ENCODE measurements around the gene ASTN2. TPM values are rescaled to one million over a fixed set of nuclear protein-coding genes. Genes with fewer than 3 reads are reported as not detected.

The ASTN2 gene
- polyA plus RNA-seq, 1 experiment = 12.8 TPM

DNA sequence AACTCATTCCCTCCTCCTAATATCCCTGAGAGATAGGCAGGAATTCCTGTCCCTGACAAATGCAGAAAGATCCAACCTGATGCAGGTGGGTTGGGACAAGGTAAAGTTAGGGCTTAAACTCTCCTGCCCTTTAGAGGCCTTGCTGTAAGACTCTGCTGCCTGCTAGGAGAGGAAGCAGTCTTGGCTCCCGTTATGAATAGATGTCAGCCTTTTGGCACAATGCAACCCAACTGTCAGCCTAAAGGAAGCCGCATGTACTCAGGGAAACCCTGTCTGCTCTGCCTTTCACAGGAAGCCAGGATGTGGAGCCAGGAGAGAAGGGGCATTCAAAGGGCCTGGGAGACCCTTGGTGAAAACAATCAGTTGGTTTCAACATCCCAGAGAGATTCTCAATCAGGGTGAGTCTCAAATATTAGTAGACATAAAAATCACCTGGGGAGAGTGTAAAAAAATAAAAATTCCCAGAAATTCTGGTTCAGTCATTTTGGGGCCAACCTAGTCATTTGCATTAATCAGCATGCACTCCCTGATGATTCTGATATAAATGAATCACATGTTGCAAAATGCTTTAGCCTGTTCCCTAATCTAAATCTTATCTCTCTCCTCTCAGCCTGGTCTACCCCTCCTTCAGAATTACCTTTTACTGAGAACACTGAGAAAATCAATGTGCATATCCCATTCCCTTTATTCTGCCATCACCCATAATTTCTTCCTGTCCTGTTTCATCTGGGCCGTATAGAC is 864.0 kb downstream of the ASTN2 start:
- TF ChIP-seq CTCF (IDR thresholded peaks at IDR 0.05; ENCODE audit: insufficient read depth, low read depth, low read length) = no peak
- Histone ChIP-seq H3K27me3 (ENCODE audit: control insufficient read depth, insufficient read depth, low read length) (no peaks in the 10 kb centered on the region), H3K36me3 (ENCODE audit: control insufficient read depth, insufficient read depth, low read length) (no peaks in the 10 kb centered on the region), H3K4me3 (ENCODE audit: low read depth, low read length) (no peak overlapping the region)
- ChIA-PET CTCF (interaction anchor here (0.6 to 1.1 kb wide), 2 partner anchors 21 to 553 kb away, joined by 3 to 4 read pairs; no protein-coding TSS in a partner anchor), POLR2A (no interaction called here)
- DNase-seq (ENCODE audit: low read depth) = no peak

GRCh38 chr9:116549786-116550660 is 864.8 kb downstream of the ASTN2 start:
- no peak for DNase-seq (ENCODE audit: low read depth)
- TF ChIP-seq CTCF (IDR thresholded peaks at IDR 0.05; ENCODE audit: insufficient read depth, low read depth, low read length) = no peak
- ChIA-PET POLR2A (no interaction called here), CTCF (interaction anchor here (0.6 to 1.1 kb wide), 2 partner anchors 22 to 552 kb away, joined by 3 to 4 read pairs; no protein-coding TSS in a partner anchor)
- Histone ChIP-seq H3K36me3 (ENCODE audit: control insufficient read depth, insufficient read depth, low read length) (no peaks in the 10 kb centered on the region), H3K4me3 (ENCODE audit: low read depth, low read length) (no peak overlapping the region), H3K27me3 (ENCODE audit: control insufficient read depth, insufficient read depth, low read length) (no peaks in the 10 kb centered on the region)

DNA sequence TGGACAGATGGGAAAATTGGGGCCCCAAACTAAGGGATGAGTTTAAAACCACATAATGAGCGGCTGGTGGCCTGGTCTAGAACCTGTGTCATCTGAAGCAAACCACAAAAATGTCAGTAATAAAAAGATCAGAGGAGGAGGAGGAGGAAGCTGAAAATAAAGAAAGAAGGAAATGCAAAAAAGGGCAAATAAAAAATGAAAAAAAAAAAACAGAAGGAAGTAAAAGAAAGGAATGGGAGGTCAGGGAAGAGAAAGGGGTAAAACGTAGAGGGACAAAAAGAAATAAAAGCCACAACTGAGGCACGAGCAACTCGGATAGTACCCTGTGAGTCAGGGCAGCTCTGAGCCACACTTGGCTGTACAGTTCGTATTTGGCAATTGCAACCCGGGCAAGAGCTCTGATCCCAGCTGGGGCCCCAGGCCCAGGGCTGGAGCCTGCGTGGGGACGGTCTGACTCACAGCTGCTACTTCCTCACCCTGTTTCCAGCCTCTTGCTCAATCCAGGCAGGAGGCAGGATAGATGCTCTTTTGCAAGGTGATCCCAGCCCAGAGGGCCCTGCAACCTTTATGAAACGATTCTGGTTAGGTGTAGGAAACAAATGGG is 865.7 kb downstream of the ASTN2 start:
- POLR2A ChIA-PET = interaction anchor here (0.7 kb wide), 1 partner anchor 657 kb away, joined by 6 read pairs; no protein-coding TSS in a partner anchor
- TF ChIP-seq CTCF (IDR thresholded peaks at IDR 0.05; ENCODE audit: insufficient read depth, low read depth, low read length) = no peak
- peak; percentile 84 for DNase-seq (ENCODE audit: low read depth)
- Histone ChIP-seq H3K27me3 (ENCODE audit: control insufficient read depth, insufficient read depth, low read length) (no peaks in the 10 kb centered on the region), H3K4me3 (ENCODE audit: low read depth, low read length) (no peak overlapping the region), H3K36me3 (ENCODE audit: control insufficient read depth, insufficient read depth, low read length) (no peaks in the 10 kb centered on the region)
- CTCF ChIA-PET = no interaction called here

- no peak for TF ChIP-seq CTCF (IDR thresholded peaks at IDR 0.05; ENCODE audit: insufficient read depth, low read depth, low read length)
- no peaks in the 10 kb centered on the region for H3K27me3 ChIP-seq (ENCODE audit: control insufficient read depth, insufficient read depth, low read length)
- CTCF ChIA-PET = interaction anchor here (0.5 to 0.6 kb wide), 2 partner anchors 39 to 454 kb away, joined by 3 to 4 read pairs; no protein-coding TSS in a partner anchor
- no peaks in the 10 kb centered on the region for H3K36me3 ChIP-seq (ENCODE audit: control insufficient read depth, insufficient read depth, low read length)
- no peak overlapping the region for H3K4me3 ChIP-seq (ENCODE audit: low read depth, low read length)
- no peak for DNase-seq (ENCODE audit: low read depth)
- POLR2A ChIA-PET = interaction anchor here (0.6 kb wide), 1 partner anchor 71 kb away, joined by 9 read pairs; no protein-coding TSS in a partner anchor
Observed at GRCh38 chr9:116547729-116548426, 867.0 kb downstream of the ASTN2 start.
